PFSK-1 (cell line): Measurements from ENCODE around the gene UBP1.

Source experiments
- POLR2AphosphoS5 ChIP-seq: IDR thresholded peaks from 2 replicates; pipeline ENCODE4 v1.6.1; 2012; ENCODE audit warnings: low read depth, mild to moderate bottlenecking, control low read depth, low read length, moderate library complexity
- TAF1 ChIP-seq: IDR thresholded peaks from 2 replicates; pipeline ENCODE4 v1.6.1; 2012; ENCODE audit warnings: low read length, control low read depth, borderline replicate concordance; ENCODE audit not compliant: insufficient read depth

- TF ChIP-seq POLR2AphosphoS5 (no peak), TAF1 (no peak)
These were observed 47.5 kb downstream of the UBP1 start for GRCh38 chr3:33392703-33393125.
